Measurements from ENCODE around the gene ACSL3. TPM values are rescaled to one million over a fixed set of nuclear protein-coding genes. Genes with fewer than 3 reads are reported as not detected.

ACSL3 gene
- total RNA-seq, 1 donor from 2014 or later = 144 TPM

- peak overlapping the region; percentile 36 for H3K9ac ChIP-seq (ENCODE audit: low read length)
- peaks cover 26% of the 10 kb centered on the region for H3K4me1 ChIP-seq (ENCODE audit: insufficient read depth, low read length)
- H3K27ac ChIP-seq (ENCODE audit: low read depth, low read length) = peak overlapping the region; percentile 68
- H3K4me2 ChIP-seq (ENCODE audit: low read length) = no peak overlapping the region
- TF ChIP-seq EZH2 (IDR thresholded peaks at IDR 0.05; ENCODE audit: insufficient read depth, low read length) (no peak), CTCF (IDR thresholded peaks at IDR 0.05; ENCODE audit: insufficient read depth, low read depth, low read length) (peak; percentile 70)
- peaks cover 71% of the 10 kb centered on the region for H4K20me1 ChIP-seq (ENCODE audit: insufficient read depth, low read length)
- DNase-seq (ENCODE audit: low read depth) (no peak), FAIRE-seq (no peak)
- no peak overlapping the region for H3K4me3 ChIP-seq (ENCODE audit: insufficient read depth, low read depth, low read length)
- peaks cover 7% of the 10 kb centered on the region for H3K36me3 Mint-ChIP-seq (ENCODE audit: low read depth, unreplicated experiment)
- H3K4me3 Mint-ChIP-seq (ENCODE audit: unreplicated experiment) = no peak overlapping the region
- no peaks in the 10 kb centered on the region for H3K9me3 ChIP-seq (ENCODE audit: insufficient read depth, low read depth, low read length)
- H3K36me3 ChIP-seq (ENCODE audit: insufficient read depth, low read length) = peaks cover 4% of the 10 kb centered on the region
- H3K27ac Mint-ChIP-seq (ENCODE audit: unreplicated experiment) = no peak overlapping the region
- H3K9me3 Mint-ChIP-seq (ENCODE audit: unreplicated experiment) = peaks cover 2% of the 10 kb centered on the region
- no peak overlapping the region for H2AFZ ChIP-seq (ENCODE audit: low read depth, low read length)
- H3K4me1 Mint-ChIP-seq (ENCODE audit: low read depth, unreplicated experiment) = peaks cover 44% of the 10 kb centered on the region
- H3K27me3 ChIP-seq (ENCODE audit: insufficient read depth, low read length) = no peaks in the 10 kb centered on the region
- H3K27me3 Mint-ChIP-seq (ENCODE audit: low read depth, unreplicated experiment) = no peaks in the 10 kb centered on the region
- peaks cover 79% of the 10 kb centered on the region for H3K79me2 ChIP-seq (ENCODE audit: insufficient read depth, low read length)
Observed at GRCh38 chr2:222903234-222904220, 42.7 kb downstream of the ACSL3 start.

GRCh38 chr2:222904557-222905258, 43.9 kb downstream of the ACSL3 start:
- H3K27me3 ChIP-seq (ENCODE audit: insufficient read depth, low read length) = no peaks in the 10 kb centered on the region
- no peak overlapping the region for H2AFZ ChIP-seq (ENCODE audit: low read depth, low read length)
- H3K27ac ChIP-seq (ENCODE audit: low read depth, low read length) = peak overlapping the region; percentile 68
- H3K4me3 ChIP-seq (ENCODE audit: insufficient read depth, low read depth, low read length) = no peak overlapping the region
- FAIRE-seq (peak; percentile 96), DNase-seq (ENCODE audit: low read depth) (peak; percentile 95)
- TF ChIP-seq EZH2 (IDR thresholded peaks at IDR 0.05; ENCODE audit: insufficient read depth, low read length) = no peak
- no peak for TF ChIP-seq CTCF (IDR thresholded peaks at IDR 0.05; ENCODE audit: insufficient read depth, low read depth, low read length)
- peak overlapping the region; percentile 41 for H3K27ac Mint-ChIP-seq (ENCODE audit: unreplicated experiment)
- peak overlapping the region; percentile 36 for H3K9ac ChIP-seq (ENCODE audit: low read length)
- H3K9me3 Mint-ChIP-seq (ENCODE audit: unreplicated experiment) = peaks cover 2% of the 10 kb centered on the region
- peaks cover 49% of the 10 kb centered on the region for H3K4me1 Mint-ChIP-seq (ENCODE audit: low read depth, unreplicated experiment)
- H3K4me1 ChIP-seq (ENCODE audit: insufficient read depth, low read length) = peaks cover 26% of the 10 kb centered on the region
- peaks cover 74% of the 10 kb centered on the region for H4K20me1 ChIP-seq (ENCODE audit: insufficient read depth, low read length)
- H3K4me2 ChIP-seq (ENCODE audit: low read length) = peak overlapping the region; percentile 61
- H3K79me2 ChIP-seq (ENCODE audit: insufficient read depth, low read length) = peaks cover 80% of the 10 kb centered on the region
- no peaks in the 10 kb centered on the region for H3K9me3 ChIP-seq (ENCODE audit: insufficient read depth, low read depth, low read length)
- no peaks in the 10 kb centered on the region for H3K27me3 Mint-ChIP-seq (ENCODE audit: low read depth, unreplicated experiment)
- H3K36me3 ChIP-seq (ENCODE audit: insufficient read depth, low read length) = peaks cover 12% of the 10 kb centered on the region
- peaks cover 10% of the 10 kb centered on the region for H3K36me3 Mint-ChIP-seq (ENCODE audit: low read depth, unreplicated experiment)
- peak overlapping the region; percentile 15 for H3K4me3 Mint-ChIP-seq (ENCODE audit: unreplicated experiment)

All from astrocyte (in vitro differentiated cells and primary cell).